OCI-LY1 (cell line): Measurements from ENCODE around the gene UNC5B.

Experiments
- CTCF ChIP-seq: fragments of 200-600 bp; sonication (generic), shearing (Covaris generic); IDR thresholded peaks from 2 replicates; pipeline ENCODE4 v1.5.1; 2017; ENCODE audit warnings: mild to moderate bottlenecking, antibody characterized with exemption, low read length, moderate library complexity, mixed read lengths
- EZH2 ChIP-seq: fragments of 200-600 bp; sonication (generic), shearing (Covaris generic); IDR thresholded peaks from 2 replicates; pipeline ENCODE4 v1.8.0; 2017; ENCODE audit warnings: borderline replicate concordance, mixed run types, mild to moderate bottlenecking, antibody characterized with exemption, low read length, moderate library complexity, mixed read lengths

DNA sequence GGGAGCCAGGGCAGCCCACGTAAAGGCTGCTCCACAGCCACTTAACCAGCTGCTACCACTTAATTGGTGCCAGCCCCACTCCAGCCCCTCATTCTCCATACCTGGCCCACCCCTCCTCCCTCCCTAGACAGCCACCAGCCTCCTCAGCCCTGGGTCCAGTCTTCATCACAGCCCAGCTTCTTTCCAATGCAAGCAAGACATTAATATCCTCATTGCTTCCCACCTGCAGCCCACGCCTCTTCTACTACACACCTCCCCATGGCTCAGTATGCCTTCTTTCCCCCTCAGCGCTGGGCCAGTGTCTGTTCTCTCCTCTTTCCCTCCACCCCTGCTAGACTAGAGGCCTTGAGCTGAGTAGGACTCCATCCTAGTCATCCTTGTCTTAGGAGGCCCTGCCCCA lies 33.5 kb upstream of the UNC5B start:
- TF ChIP-seq EZH2 (no peak), CTCF (no peak)
